GM21723 (cell line): Measurements from ENCODE around the gene PRKG1.
A peak's percentile ranks its signal among the peaks of the same experiment; 100 is the strongest.
"Not testable (repeated sequence)": the region's sequence is repeated elsewhere in the genome, so short reads cannot be mapped to it uniquely, and the experiment has no call there.

Experiments used
- ATAC-seq: cut with Tn5 transposase; IDR thresholded peaks from one replicate; pipeline ENCODE4 v1.9.1; 2021; ENCODE audit warnings: mild to moderate bottlenecking, moderate library complexity; ENCODE audit not compliant: unreplicated experiment

Gene PRKG1

DNA sequence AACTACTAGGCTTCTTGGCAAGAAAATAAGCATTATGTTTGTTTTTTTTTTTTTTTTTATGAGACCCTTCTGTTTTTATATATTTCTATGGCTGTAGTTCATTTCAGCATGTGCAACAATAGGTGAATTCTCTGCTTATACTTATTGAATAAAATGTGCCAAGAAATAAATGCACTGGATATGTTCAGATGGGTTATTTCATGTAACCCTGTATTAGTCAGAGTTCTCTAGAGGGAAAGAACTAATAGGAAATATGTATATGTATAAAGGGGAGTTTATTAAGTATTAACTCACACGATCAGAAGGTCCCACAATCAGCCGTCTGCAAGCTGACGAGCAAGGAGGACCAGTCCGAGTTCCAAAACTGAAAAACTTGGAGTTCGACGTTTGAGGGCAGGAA, 332.3 kb downstream of the PRKG1 start:
- ATAC-seq = no peak

DNA sequence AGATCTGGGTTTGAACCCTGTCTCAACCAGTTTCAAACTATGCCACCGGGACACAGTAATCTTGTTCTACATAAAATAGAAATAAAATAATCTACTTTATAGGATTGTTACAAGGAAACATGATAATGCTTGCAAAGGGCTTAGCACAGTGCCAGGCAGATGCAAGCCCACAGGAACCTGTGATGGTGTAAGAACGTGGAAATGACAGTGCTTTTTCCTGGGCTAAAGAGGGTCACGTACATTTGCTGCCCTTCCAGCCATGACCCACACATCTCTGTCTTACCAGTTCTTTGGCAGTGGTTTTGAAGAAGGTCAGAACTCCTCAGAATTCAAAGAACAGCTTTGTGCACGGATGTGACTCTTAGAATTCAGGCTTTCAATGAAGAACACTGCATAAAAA, 342.2 kb downstream of the PRKG1 start:
- no peak for ATAC-seq

DNA sequence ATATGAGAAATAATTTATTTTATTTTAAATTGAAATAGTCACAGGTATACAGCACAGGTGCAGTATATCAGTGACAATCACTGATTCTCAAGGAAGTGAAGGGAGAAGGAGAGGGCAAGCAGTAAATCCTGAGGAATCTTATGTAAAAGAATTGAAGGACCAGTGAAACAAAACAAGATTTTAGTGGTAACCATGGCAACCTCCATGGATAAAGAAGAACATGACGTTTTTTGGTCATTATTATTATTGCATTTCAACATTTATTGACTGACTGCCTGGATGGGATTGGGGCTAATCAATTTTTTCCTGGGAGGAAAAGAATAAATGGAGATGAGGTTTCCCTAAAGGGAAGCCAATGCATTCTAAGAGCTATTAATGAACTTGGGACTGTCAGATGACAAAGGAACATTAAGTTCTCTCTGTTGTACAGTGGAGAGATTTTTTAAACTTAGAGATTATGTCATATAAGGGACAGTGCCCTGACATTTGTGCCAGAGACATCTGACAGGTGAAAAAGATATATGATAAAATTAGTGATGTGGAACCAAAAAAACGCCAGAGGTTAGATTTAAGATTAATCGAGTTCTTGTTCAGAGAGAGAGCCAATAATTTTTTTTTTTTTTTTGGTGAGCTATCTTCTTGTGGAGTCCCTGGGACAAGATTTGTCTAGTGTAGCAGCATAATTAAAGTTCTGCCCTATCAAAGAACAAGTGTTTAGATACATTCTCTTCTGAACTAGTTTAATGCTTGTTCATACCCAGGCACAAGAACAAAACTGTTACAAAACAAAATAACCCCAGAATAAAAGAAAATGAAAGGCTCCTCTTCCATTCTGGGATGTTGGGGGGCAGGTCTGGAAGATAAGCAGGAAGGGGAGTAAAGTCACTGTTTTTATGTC, 345.2 kb downstream of the PRKG1 start:
- no peak for ATAC-seq

DNA sequence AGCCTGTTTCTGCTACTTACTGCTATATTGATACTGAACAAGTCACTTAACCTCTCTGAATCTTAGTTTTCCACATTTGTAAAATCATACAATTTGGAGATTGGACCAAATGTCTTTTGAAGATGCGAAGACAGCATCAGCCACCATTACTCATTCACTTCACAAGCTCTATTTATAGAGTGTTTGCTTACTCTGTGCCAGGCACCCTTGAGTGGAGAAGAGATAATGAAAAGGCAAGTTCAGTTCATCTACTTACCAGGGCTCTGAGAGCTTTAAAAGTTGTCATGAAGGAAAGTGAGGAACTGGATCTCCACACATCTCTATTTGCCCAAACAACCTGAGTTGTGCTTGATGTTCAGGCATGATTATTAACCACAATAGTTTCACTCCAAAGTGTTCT, 347.6 kb downstream of the PRKG1 start:
- ATAC-seq = peak; percentile 21

DNA sequence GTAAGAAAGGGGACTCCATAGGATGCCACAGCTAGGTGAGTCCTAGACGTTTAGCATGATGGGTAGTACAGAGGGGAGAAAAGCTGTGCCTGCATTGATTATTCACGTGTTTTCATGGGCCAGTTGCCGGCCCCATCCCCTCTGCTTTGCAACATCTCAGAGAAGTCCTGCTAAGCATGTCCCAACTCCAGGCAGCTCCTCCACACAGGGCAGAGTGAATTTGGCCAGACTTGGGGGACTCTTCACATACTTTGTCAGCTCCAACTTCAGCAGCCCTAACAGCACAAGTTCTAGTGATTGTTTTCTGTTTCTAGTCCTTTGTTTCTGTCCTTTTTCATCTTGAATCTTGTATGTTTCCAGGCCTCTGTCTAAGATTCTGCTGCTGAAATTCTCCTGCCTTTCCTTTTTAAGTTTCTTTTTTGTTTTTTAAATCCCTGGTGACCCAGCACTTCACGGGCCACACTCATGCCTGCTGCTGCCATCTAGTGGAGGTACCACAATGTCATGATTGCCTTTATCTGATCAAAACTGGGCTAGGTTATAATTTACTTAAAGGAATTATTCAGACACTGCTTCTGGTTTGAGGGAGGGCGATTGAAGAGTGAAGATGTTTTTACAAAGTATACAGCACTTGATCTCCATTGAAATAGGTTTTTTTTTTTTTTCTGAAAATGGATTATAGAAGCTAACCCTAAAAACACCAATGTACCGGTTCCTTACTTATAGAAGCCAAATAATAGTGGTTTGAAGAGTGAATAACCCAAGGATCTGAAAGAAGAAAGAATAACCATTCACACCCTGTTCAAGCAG, 348.2 kb downstream of the PRKG1 start:
- peak; percentile 71 for ATAC-seq

DNA sequence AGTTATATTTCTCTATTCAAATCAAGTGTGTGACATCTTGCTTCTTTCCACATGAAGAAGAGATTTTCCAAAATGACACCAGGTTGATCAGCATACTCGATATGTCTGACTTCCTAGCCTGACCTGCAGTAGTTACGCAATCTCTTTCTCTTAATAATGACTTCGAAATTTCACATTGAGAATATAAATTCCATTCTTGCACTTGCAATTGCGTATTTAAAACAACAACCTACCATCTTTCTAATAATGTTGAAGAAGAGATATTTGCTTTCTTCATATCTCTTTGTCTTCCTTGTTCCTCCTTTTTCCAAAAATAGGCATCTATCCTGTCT, 348.8 kb downstream of the PRKG1 start:
- ATAC-seq = no peak

DNA sequence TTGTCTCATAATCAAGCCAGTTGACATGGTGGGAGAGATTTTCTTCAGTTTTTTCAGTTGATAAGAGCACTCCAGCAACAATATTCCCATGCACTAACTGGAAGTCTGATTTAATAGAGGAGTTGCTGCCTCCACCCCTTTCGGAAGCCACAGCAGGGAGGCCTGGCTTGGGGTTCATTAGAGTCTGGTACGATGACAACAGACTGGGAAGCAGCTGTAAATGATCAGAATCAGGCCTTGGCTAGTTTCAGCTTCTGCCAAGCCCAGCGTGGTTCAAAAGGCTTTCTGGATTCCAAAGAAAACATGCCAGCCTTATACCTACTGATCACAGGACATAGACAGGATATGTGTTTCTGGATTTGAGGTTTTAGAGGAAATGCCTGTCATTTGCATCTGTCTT, 351.1 kb downstream of the PRKG1 start:
- no peak for ATAC-seq

GRCh38 chr10:51427758-51428157, 353.5 kb downstream of the PRKG1 start:
- no peak for ATAC-seq

- ATAC-seq = no peak
Measured at GRCh38 chr10:51430506-51430905, 356.2 kb downstream of the PRKG1 start.

- ATAC-seq = no peak
Measured at GRCh38 chr10:51433949-51434475, 359.7 kb downstream of the PRKG1 start.

DNA sequence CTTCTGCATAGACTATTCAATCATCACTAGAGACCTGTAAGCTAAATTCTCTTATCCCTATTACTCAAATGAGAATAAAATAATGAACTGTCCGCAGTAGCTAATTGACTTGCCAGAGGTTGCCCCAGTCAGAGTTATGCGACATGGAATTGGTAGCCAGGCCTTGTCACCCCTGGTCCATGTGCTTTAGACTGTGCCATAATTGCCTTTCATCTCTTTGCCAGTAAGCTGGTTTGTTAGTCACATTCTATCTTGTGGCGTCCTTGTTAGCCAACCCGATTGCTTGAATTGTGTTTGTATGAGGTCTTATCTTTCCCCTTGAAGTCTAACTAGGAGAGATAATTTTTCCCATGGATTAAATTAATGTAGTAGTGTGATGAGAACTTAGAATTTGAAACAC, 362.5 kb downstream of the PRKG1 start:
- ATAC-seq = no peak

DNA sequence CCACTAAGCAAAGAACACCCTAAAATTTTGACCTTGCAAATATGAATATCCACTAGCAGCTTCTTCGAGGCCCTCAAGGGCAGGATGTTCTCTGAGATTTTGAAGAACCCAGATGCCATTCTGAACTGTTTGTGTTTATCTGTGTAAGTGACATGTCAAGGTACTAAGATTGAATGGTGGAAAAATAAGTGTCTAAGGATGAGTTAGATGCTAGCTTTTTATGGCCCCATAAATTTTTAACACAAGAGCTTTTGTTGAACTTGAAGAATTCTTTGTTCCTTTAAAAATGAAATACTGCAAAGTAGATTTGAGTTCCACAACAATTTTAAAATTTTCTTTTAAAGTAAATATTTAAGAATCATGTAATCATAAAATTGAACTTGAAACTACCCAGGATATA, 365.4 kb downstream of the PRKG1 start:
- ATAC-seq = no peak

- no peak for ATAC-seq
Measured at GRCh38 chr10:51445588-51445987, 371.3 kb downstream of the PRKG1 start.

- no peak for ATAC-seq
Measured at GRCh38 chr10:51447119-51447518, 372.8 kb downstream of the PRKG1 start.

DNA sequence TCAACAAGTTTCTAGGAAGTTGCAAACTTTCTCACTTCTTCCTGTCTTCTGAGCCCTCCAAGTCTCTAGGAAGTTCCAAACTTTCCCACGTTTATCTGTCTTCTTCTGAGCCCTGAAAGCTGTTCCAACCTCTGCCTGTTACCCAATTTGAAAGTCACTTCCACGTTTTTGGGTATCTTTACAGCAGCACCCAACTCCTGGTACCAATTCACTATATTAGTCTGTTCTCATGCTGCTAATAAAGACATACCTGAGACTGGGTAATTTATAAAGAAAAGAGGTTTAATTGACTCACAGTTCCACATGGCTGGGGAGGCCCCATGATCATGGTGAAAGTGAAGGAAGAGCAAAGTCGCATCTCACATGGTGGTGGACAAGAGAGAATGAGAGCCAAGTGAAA, 381.5 kb downstream of the PRKG1 start:
- not testable (repeated sequence) for ATAC-seq

- no peak for ATAC-seq
Measured at GRCh38 chr10:51459476-51459875, 385.2 kb downstream of the PRKG1 start.

GRCh38 chr10:51462076-51462779, 387.9 kb downstream of the PRKG1 start:
- ATAC-seq = no peak

DNA sequence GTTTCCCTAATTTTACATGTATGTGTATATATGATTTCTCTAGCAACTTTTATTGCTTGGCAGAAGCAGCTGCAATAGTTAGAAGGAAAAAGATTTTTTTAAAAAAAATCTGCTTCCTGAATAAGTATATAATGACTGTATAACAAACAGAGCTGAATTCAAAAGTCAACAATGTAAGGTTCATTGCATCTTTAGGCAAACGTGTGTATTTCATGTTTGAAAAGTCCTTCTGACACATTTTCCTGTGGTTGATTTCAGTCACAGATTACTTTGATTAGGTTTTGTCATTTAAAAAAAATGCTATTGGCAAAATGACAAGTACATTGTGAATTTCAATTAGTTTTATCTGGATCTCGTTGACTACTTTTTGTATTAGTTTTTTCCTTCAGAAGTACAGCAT, 394.1 kb downstream of the PRKG1 start:
- ATAC-seq = no peak

GRCh38 chr10:51469686-51470085, 395.4 kb downstream of the PRKG1 start:
- no peak for ATAC-seq

- no peak for ATAC-seq
Measured at GRCh38 chr10:51471271-51471670, 397.0 kb downstream of the PRKG1 start.

GRCh38 chr10:51472154-51472553, 397.9 kb downstream of the PRKG1 start:
- no peak for ATAC-seq
